ENCODE results near the gene ACADS. TPM values are rescaled to one million over a fixed set of nuclear protein-coding genes. Genes with fewer than 3 reads are reported as not detected.

The ACADS gene
- total RNA-seq, 1 experiment from 2014 or later = 28.4 TPM

Other genes starting within 250 kb of the ACADS start
- 268 and 293 TPM in 2 replicates for gene DYNLL1, start 229.7 kb upstream of the ACADS start, total RNA-seq (2014; rRNA removed; shearing (Covaris generic))
- gene COQ5, start 196.7 kb upstream of the ACADS start, total RNA-seq (2014; rRNA removed; shearing (Covaris generic)) = 12.9 and 14.2 TPM in 2 replicates
- 62.8 and 88.0 TPM in 2 replicates for gene RNF10, start 191.5 kb upstream of the ACADS start, total RNA-seq (2014; rRNA removed; shearing (Covaris generic))
- gene POP5, start 144.4 kb upstream of the ACADS start, total RNA-seq (2014; rRNA removed; shearing (Covaris generic)) = 61.5 and 70.9 TPM in 2 replicates
- gene CABP1, start 85.2 kb upstream of the ACADS start, total RNA-seq (2014; rRNA removed; shearing (Covaris generic)) = 3.5 and 7.0 TPM in 2 replicates
- 226 and 266 TPM in 2 replicates for gene MLEC, start 38.7 kb upstream of the ACADS start, total RNA-seq (2014; rRNA removed; shearing (Covaris generic))
- 16.7 and 19.1 TPM in 2 replicates for gene UNC119B, start 15.4 kb upstream of the ACADS start, total RNA-seq (2014; rRNA removed; shearing (Covaris generic))
- 7.9 and 8.6 TPM in 2 replicates for gene SPPL3, start 178.5 kb downstream of the ACADS start, total RNA-seq (2014; rRNA removed; shearing (Covaris generic))